HuH-7.5 (cell line): Measurements from ENCODE around the gene TMEM31.

Experiments used
- DNase-seq: peaks from one replicate; pipeline ENCODE4 v3.0.0; 2011; ENCODE audit warnings: low spot score

TMEM31 gene

GRCh38 chrX:103710609-103711008 lies at the start of gene TMEM31:
TMEM31 (plus strand) TSS chrX:103710909; CDS start chrX:103712259, 1,350 bp downstream.
- DNase-seq = no peak

- no peak for DNase-seq
Observed at GRCh38 chrX:103663981-103664762, 46.5 kb upstream of the TMEM31 start.

- DNase-seq = no peak
Observed at GRCh38 chrX:103666202-103667107, 44.3 kb upstream of the TMEM31 start.

GRCh38 chrX:103669745-103670144 lies 41.0 kb upstream of the TMEM31 start:
- no peak for DNase-seq

- DNase-seq = no peak
Observed at GRCh38 chrX:103674531-103675454, 35.9 kb upstream of the TMEM31 start.

- DNase-seq = no peak
Observed at GRCh38 chrX:103678199-103678993, 32.3 kb upstream of the TMEM31 start.

GRCh38 chrX:103681443-103681842 lies 29.3 kb upstream of the TMEM31 start:
- DNase-seq = no peak

GRCh38 chrX:103685396-103685795 lies 25.3 kb upstream of the TMEM31 start:
- DNase-seq = no peak

- DNase-seq = peak; percentile 43
Observed at GRCh38 chrX:103686199-103687072, 24.3 kb upstream of the TMEM31 start, which contains the start of gene MORF4L2. MORF4L2 (minus strand) TSS chrX:103686699; CDS start chrX:103677027, 9,672 bp downstream.

GRCh38 chrX:103687073-103687695 lies 23.5 kb upstream of the TMEM31 start:
- no peak for DNase-seq

GRCh38 chrX:103687696-103688201 lies 23.0 kb upstream of the TMEM31 start:
- DNase-seq = no peak

GRCh38 chrX:103688946-103689345 lies 21.8 kb upstream of the TMEM31 start:
- no peak for DNase-seq

GRCh38 chrX:103691059-103691458 lies 19.6 kb upstream of the TMEM31 start:
- no peak for DNase-seq

GRCh38 chrX:103697687-103698086 lies 13.0 kb upstream of the TMEM31 start:
- DNase-seq = no peak

- DNase-seq = no peak
Observed at GRCh38 chrX:103699243-103699642, 11.5 kb upstream of the TMEM31 start.

- no peak for DNase-seq
Observed at GRCh38 chrX:103704863-103705262, 5.8 kb upstream of the TMEM31 start.

GRCh38 chrX:103716962-103717361 lies 6.3 kb downstream of the TMEM31 start:
- DNase-seq = no peak

- DNase-seq = no peak
Observed at GRCh38 chrX:103718120-103718519, 7.4 kb downstream of the TMEM31 start.

GRCh38 chrX:103722505-103722904 lies 11.8 kb downstream of the TMEM31 start:
- DNase-seq = no peak
